ENCODE results near the gene DYSF. TPM values are rescaled to one million over a fixed set of nuclear protein-coding genes. Genes with fewer than 3 reads are reported as not detected.

The DYSF gene
- polyA plus RNA-seq, 1 donor from 2014 or later, result 0.04 TPM

DNA sequence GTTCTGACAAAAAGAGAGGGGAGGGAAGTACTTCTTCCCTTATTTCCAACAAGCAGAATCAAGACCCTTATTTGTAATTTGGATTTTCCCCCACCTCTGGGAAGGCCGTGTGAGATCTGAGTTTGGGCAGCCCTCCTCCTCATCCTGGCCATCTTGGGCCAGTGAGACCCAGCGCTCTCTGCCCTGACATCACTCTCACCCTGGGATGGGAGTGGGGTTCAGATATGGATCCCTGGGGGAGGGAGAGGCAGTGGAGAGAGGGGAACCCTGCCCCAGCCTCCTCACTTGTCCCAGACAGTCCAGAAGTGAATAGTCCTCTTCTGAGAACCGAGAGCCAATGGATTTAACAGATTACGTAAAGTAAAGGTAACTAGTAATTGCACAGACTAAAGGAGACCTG is 64.5 kb downstream of the DYSF start:
- no peak overlapping the region for H3K9ac ChIP-seq (ENCODE audit: low read length)
- H3F3A ChIP-seq (ENCODE audit: insufficient read depth, low read length, poor library complexity, severe bottlenecking), result no peaks in the 10 kb centered on the region
- H3K27ac ChIP-seq (ENCODE audit: low read length), result no peak overlapping the region
- no peaks in the 10 kb centered on the region for H4K20me1 ChIP-seq (ENCODE audit: insufficient read depth)
- H3K36me3 ChIP-seq (ENCODE audit: insufficient read depth, low read length), result no peaks in the 10 kb centered on the region
- H3K4me3 ChIP-seq (ENCODE audit: low read length), result no peak overlapping the region
- H3K4me2 ChIP-seq (ENCODE audit: low read length), result no peak overlapping the region
- H3K9me2 ChIP-seq (ENCODE audit: insufficient read depth, low read length), result no peaks in the 10 kb centered on the region
- TF ChIP-seq EZH2 (IDR thresholded peaks at IDR 0.05; ENCODE audit: borderline replicate concordance, insufficient read depth, low read length, poor library complexity, severe bottlenecking) (no peak), SMC3 (conservative IDR thresholded peaks at IDR 0.05; ENCODE audit: poor library complexity) (no peak), RAD21 (conservative IDR thresholded peaks at IDR 0.05) (no peak), MXI1 (conservative IDR thresholded peaks at IDR 0.05; ENCODE audit: poor library complexity, severe bottlenecking) (no peak), REST (IDR thresholded peaks at IDR 0.05; ENCODE audit: borderline replicate concordance) (no peak), EP300 (conservative IDR thresholded peaks at IDR 0.05; ENCODE audit: poor library complexity, severe bottlenecking) (no peak), POLR2AphosphoS5 (IDR thresholded peaks at IDR 0.05) (no peak), TAF1 (IDR thresholded peaks at IDR 0.05; ENCODE audit: low read depth) (no peak)
- TF ChIP-seq, protein P1, sequence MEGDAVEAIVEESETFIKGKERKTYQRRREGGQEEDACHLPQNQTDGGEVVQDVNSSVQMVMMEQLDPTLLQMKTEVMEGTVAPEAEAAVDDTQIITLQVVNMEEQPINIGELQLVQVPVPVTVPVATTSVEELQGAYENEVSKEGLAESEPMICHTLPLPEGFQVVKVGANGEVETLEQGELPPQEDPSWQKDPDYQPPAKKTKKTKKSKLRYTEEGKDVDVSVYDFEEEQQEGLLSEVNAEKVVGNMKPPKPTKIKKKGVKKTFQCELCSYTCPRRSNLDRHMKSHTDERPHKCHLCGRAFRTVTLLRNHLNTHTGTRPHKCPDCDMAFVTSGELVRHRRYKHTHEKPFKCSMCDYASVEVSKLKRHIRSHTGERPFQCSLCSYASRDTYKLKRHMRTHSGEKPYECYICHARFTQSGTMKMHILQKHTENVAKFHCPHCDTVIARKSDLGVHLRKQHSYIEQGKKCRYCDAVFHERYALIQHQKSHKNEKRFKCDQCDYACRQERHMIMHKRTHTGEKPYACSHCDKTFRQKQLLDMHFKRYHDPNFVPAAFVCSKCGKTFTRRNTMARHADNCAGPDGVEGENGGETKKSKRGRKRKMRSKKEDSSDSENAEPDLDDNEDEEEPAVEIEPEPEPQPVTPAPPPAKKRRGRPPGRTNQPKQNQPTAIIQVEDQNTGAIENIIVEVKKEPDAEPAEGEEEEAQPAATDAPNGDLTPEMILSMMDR (IDR thresholded peaks at IDR 0.05; ENCODE audit: poor library complexity, severe bottlenecking), result no peak
- no peaks in the 10 kb centered on the region for H3K79me2 ChIP-seq (replicated peaks; ENCODE audit: insufficient read depth, low read length)
- H2AFZ ChIP-seq (ENCODE audit: low read depth, low read length), result no peak overlapping the region
- H3K27me3 ChIP-seq (ENCODE audit: insufficient read depth, low read depth, low read length), result no peaks in the 10 kb centered on the region
- no peaks in the 10 kb centered on the region for H3K9me3 ChIP-seq (ENCODE audit: low read length)

GRCh38 chr2:71521436-71521950 is 68.1 kb downstream of the DYSF start:
- no peaks in the 10 kb centered on the region for H3F3A ChIP-seq (ENCODE audit: insufficient read depth, low read length, poor library complexity, severe bottlenecking)
- H4K20me1 ChIP-seq (ENCODE audit: insufficient read depth), result no peaks in the 10 kb centered on the region
- no peak overlapping the region for H3K9ac ChIP-seq (ENCODE audit: low read length)
- H3K27ac ChIP-seq (ENCODE audit: low read length), result no peak overlapping the region
- H3K4me3 ChIP-seq (ENCODE audit: low read length), result no peak overlapping the region
- H2AFZ ChIP-seq (ENCODE audit: low read depth, low read length), result no peak overlapping the region
- no peak overlapping the region for H3K4me2 ChIP-seq (ENCODE audit: low read length)
- H3K27me3 ChIP-seq (ENCODE audit: insufficient read depth, low read depth, low read length), result no peaks in the 10 kb centered on the region
- H3K79me2 ChIP-seq (replicated peaks; ENCODE audit: insufficient read depth, low read length), result no peaks in the 10 kb centered on the region
- H3K36me3 ChIP-seq (ENCODE audit: insufficient read depth, low read length), result no peaks in the 10 kb centered on the region
- no peaks in the 10 kb centered on the region for H3K9me2 ChIP-seq (ENCODE audit: insufficient read depth, low read length)
- no peak for TF ChIP-seq TAF1 (IDR thresholded peaks at IDR 0.05; ENCODE audit: low read depth)
- TF ChIP-seq MXI1 (conservative IDR thresholded peaks at IDR 0.05; ENCODE audit: poor library complexity, severe bottlenecking), result no peak
- no peak for TF ChIP-seq REST (IDR thresholded peaks at IDR 0.05; ENCODE audit: borderline replicate concordance)
- H3K9me3 ChIP-seq (ENCODE audit: low read length), result no peaks in the 10 kb centered on the region

All from neural cell (in vitro differentiated cells).